HepG2 (cell line): ENCODE measurements around the gene MACROD2. TPM values are rescaled to one million over a fixed set of nuclear protein-coding genes. Genes with fewer than 3 reads are reported as not detected.

Source experiments
- ATAC-seq: fragments of 200-7000 bp; cut with Tn5 transposase; 3 replicates; pipeline ENCODE4 v1.9.1; 2020; ENCODE audit warnings: mild to moderate bottlenecking, moderate library complexity
- BruUV-seq: library from RNA; stranded (reverse); fragments of 400-500 nt; replicated peaks from 2 replicates; lab custom pipeline; 2021; lab: Mats Ljungman, UMichigan
- CTCF ChIA-PET: fragments of 300-600 bp; formaldehyde crosslinking; extraction: SDS; loops from one replicate; lab custom pipeline; 2021; ENCODE audit warnings: low total read pairs, inconsistent platforms, low intra/inter-chr PET ratio; lab: Yijun Ruan, JAX
- POLR2A ChIA-PET: fragments of 350-600 bp; sonication (Branson Sonifier 250); formaldehyde crosslinking; loops from one replicate; lab custom pipeline; 2020; ENCODE audit warnings: antibody characterized with exemption, inconsistent platforms; lab: Yijun Ruan, JAX
- DNase-seq: peaks from one replicate; pipeline ENCODE4 v3.0.0-alpha.2; 2015; ENCODE audit warnings: low spot score
- FAIRE-seq: peaks from 3 replicates; lab custom pipeline; 2011; peaks lifted over from hg19 to GRCh38; lab: Jason Lieb, UNC
- H2AFZ ChIP-seq: one replicate; pipeline ENCODE4 v1.6.1; 2011; ENCODE audit warnings: low read length, inconsistent platforms
- H3K27ac ChIP-seq: fragments of 300-600 bp; 3 replicates; pipeline ENCODE4 v1.8.0; 2011; ENCODE audit warnings: mixed run types, mild to moderate bottlenecking, mixed read lengths, low read length, inconsistent platforms; ENCODE audit not compliant: insufficient read depth; ENCODE audit errors: extremely low read length
- H3K27me3 ChIP-seq, 2 experiments: fragments of 200-600 bp in 1 of 2; 2 replicates in 1 of 2; 3 replicates in 1 of 2; pipeline versions ENCODE4 v1.6.0 to v1.8.0; 2011; ENCODE audit warnings: low read length in 2 of 2, mild to moderate bottlenecking in 2 of 2, moderate library complexity in 2 of 2, inconsistent platforms in 1 of 2; ENCODE audit not compliant: insufficient read depth in 2 of 2, control insufficient read depth in 1 of 2
- H3K36me3 ChIP-seq, 2 experiments: fragments of 200-600 bp in 1 of 2; replicated peaks in 1 of 2; 2 replicates in 1 of 2; 3 replicates in 1 of 2; pipeline versions ENCODE4 v1.5.1 to v1.8.0; 2011; ENCODE audit warnings: low read length in 2 of 2, inconsistent platforms in 1 of 2; ENCODE audit not compliant: insufficient read depth in 2 of 2, control insufficient read depth in 1 of 2
- H3K4me1 ChIP-seq: 2 replicates; pipeline ENCODE4 v1.5.1; 2012; ENCODE audit warnings: low read length, inconsistent platforms; ENCODE audit not compliant: insufficient read depth
- H3K4me2 ChIP-seq: 2 replicates; pipeline ENCODE4 v1.6.0; 2011; ENCODE audit warnings: low read depth, low read length, inconsistent platforms
- H3K4me3 ChIP-seq, 3 experiments: fragments of 200-600 bp in 1 of 3; sonication (generic), shearing (Covaris generic) in 1 of 3; replicated peaks in 1 of 3; 2 replicates each; pipeline ENCODE4 v1.5.1; 2011 to 2016; ENCODE audit warnings: low read length in 3 of 3, inconsistent platforms in 2 of 3, low read depth in 2 of 3, mild to moderate bottlenecking in 2 of 3, control low read depth in 1 of 3, mixed read lengths in 1 of 3; ENCODE audit not compliant: insufficient read depth in 1 of 3
- H3K79me2 ChIP-seq: one replicate; pipeline ENCODE4 v1.6.1; 2011; ENCODE audit warnings: low read length, inconsistent platforms; ENCODE audit not compliant: insufficient read depth
- H3K9ac ChIP-seq: 2 replicates; pipeline ENCODE4 v1.6.0; 2011; ENCODE audit warnings: mild to moderate bottlenecking, low read depth, low read length, inconsistent platforms; ENCODE audit not compliant: insufficient read depth
- H3K9me3 ChIP-seq: 2 replicates; pipeline ENCODE4 v1.5.1; 2012; ENCODE audit warnings: mild to moderate bottlenecking, low read length
- H4K20me1 ChIP-seq: 2 replicates; pipeline ENCODE4 v1.6.0; 2011; ENCODE audit warnings: inconsistent platforms, mild to moderate bottlenecking, low read length, moderate library complexity; ENCODE audit not compliant: insufficient read depth
- FOXA3 ChIP-seq: IDR thresholded peaks from 2 replicates; pipeline ENCODE4 v1.6.1; 2016; ENCODE audit warnings: missing genetic modification reagents, missing compliant biosample characterization
- HIVEP1 ChIP-seq: sonication (generic); formaldehyde crosslinking; IDR thresholded peaks from 2 replicates; pipeline ENCODE4 v1.4.0; 2020; ENCODE audit warnings: mild to moderate bottlenecking, missing genetic modification reagents
- KLF11 ChIP-seq: IDR thresholded peaks from 2 replicates; pipeline ENCODE4 v1.6.1; 2016; ENCODE audit warnings: missing compliant biosample characterization
- LCORL ChIP-seq, 2 experiments: fragments of 450-650 bp in 1 of 2; sonication (generic) in 1 of 2; formaldehyde crosslinking in 1 of 2; IDR thresholded peaks; 2 replicates each; pipeline versions ENCODE4 v1.5.0 to v1.6.1; 2017 to 2020; ENCODE audit warnings: antibody characterized with exemption in 1 of 2, missing genetic modification reagents in 1 of 2
- MXD1 ChIP-seq: sonication (generic); formaldehyde crosslinking; IDR thresholded peaks from 2 replicates; pipeline ENCODE4 v1.4.0; 2020; ENCODE audit warnings: mild to moderate bottlenecking, missing genetic modification reagents
- POLR2A ChIP-seq, 2 experiments: IDR thresholded peaks; 2 replicates each; pipeline ENCODE4 v1.6.1; 2011; ENCODE audit warnings: low read depth in 2 of 2, low read length in 2 of 2, mild to moderate bottlenecking in 1 of 2, moderate library complexity in 1 of 2; ENCODE audit not compliant: insufficient read depth in 1 of 2
- RAD51 ChIP-seq: fragments of 450-650 bp; IDR thresholded peaks from 2 replicates; pipeline ENCODE4 v1.6.1; 2016; ENCODE audit warnings: borderline replicate concordance
- SAFB2 ChIP-seq: sonication (generic); formaldehyde crosslinking; IDR thresholded peaks from 2 replicates; pipeline ENCODE4 v1.5.1; 2020; ENCODE audit warnings: missing genetic modification reagents, low read depth, mild to moderate bottlenecking, borderline replicate concordance
- SSRP1 ChIP-seq: IDR thresholded peaks from 2 replicates; pipeline ENCODE4 v1.6.1; 2016; ENCODE audit warnings: control low read depth
- THAP9 ChIP-seq: sonication (generic); formaldehyde crosslinking; IDR thresholded peaks from 2 replicates; pipeline ENCODE4; 2020; ENCODE audit warnings: missing genetic modification reagents, mild to moderate bottlenecking, borderline replicate concordance
- ZKSCAN1 ChIP-seq: fragments of 150-350 bp; IDR thresholded peaks from 2 replicates; pipeline ENCODE4 v1.6.1; 2014; ENCODE audit warnings: low read length
- ZMAT3 ChIP-seq: sonication (generic); formaldehyde crosslinking; conservative IDR thresholded peaks from 2 replicates; pipeline ENCODE4 v1.7.0; 2021; ENCODE audit warnings: missing genetic modification reagents
- ZNF552 ChIP-seq: sonication (generic); formaldehyde crosslinking; IDR thresholded peaks from 2 replicates; pipeline ENCODE4 v1.9.0; 2022; ENCODE audit warnings: missing genetic modification reagents, mild to moderate bottlenecking, borderline replicate concordance
- ZNF563 ChIP-seq: sonication (generic); formaldehyde crosslinking; IDR thresholded peaks from 2 replicates; pipeline ENCODE4 v1.8.0; 2022; ENCODE audit warnings: mild to moderate bottlenecking, moderate library complexity, missing genetic modification reagents
- ZNF619 ChIP-seq: sonication (generic); formaldehyde crosslinking; IDR thresholded peaks from 2 replicates; pipeline ENCODE4 v1.4.0; 2020; ENCODE audit warnings: mild to moderate bottlenecking, missing genetic modification reagents
- ZNF737 ChIP-seq: sonication (generic); formaldehyde crosslinking; IDR thresholded peaks from 2 replicates; pipeline ENCODE4 v1.5.0; 2020; ENCODE audit warnings: missing genetic modification reagents, mild to moderate bottlenecking, borderline replicate concordance
- ZNF780A ChIP-seq: sonication (generic); formaldehyde crosslinking; IDR thresholded peaks from 2 replicates; pipeline ENCODE4 v1.8.0; 2022; ENCODE audit warnings: mild to moderate bottlenecking, missing genetic modification reagents, moderate library complexity
- ZNF784 ChIP-seq: sonication (generic); formaldehyde crosslinking; IDR thresholded peaks from 2 replicates; pipeline ENCODE4 v1.5.1; 2020; ENCODE audit warnings: missing genetic modification reagents, mild to moderate bottlenecking, borderline replicate concordance
- WGBS: methylation state at CpG from one replicate; pipeline ENCODE4 v1.1.6; 2017; ENCODE audit warnings: low lambda C conversion rate; 5-methylcytosine and 5-hydroxymethylcytosine counted together
- in situ Hi-C: cut with HindIII; loops from 2 replicates; pipeline ENCODE4 v1.10.0; 2017; ENCODE audit warnings: low pct_unique_long_range_greater_than_20kb; ENCODE audit not compliant: extremely low pct_ligation_motif_present
- intact Hi-C: fragments of 100-400 bp; cut with micrococcal nuclease; formaldehyde crosslinking; loops from one replicate; pipeline ENCODE4 v1.10.0; 2022; ENCODE audit not compliant: unreplicated experiment
- polyA plus RNA-seq, 8 experiments: library from polyadenylated mRNA; depleted of rRNA in 3 of 8; stranded (reverse) in 7 of 8; unstranded in 1 of 8; fragments of >200 nt; fragmentation: Illumina TruSeq in 4 of 8; extraction: Trizol in 4 of 8; gene quantifications; 2 replicates each; pipeline versions ENCODE4 v1.2.1 to v1.2.3, GENCODE V29; 2011 to 2016; ENCODE audit warnings: low read depth in 4 of 8, missing spikeins in 1 of 8, mixed read lengths in 1 of 8; ENCODE audit not compliant: insufficient read depth in 1 of 8
- total RNA-seq, 5 experiments: library from RNA; depleted of rRNA; stranded (reverse); fragments of >200 nt; fragmentation: Illumina TruSeq; extraction: Trizol; gene quantifications; 2 replicates each; pipeline ENCODE4 v1.2.3, GENCODE V29; 2016; ENCODE audit warnings: low read depth in 1 of 5
- TF ChIP-seq, protein P1 (sequence below): sonication (generic); formaldehyde crosslinking; IDR thresholded peaks from 2 replicates; pipeline ENCODE4 v1.5.0; 2020; ENCODE audit warnings: missing genetic modification reagents, mild to moderate bottlenecking, borderline replicate concordance

Gene MACROD2
- total and polyA plus RNA-seq, 2 of the 13 experiments (the other 11 are each of a cell fraction or from before 2014, with no cell fraction given), result 0.13 to 0.51 TPM

GRCh38 chr20:15317546-15318232, 1322.4 kb downstream of the MACROD2 start:
- Histone ChIP-seq H4K20me1 (no peaks in the 10 kb centered on the region), H3K9ac (no peak overlapping the region), H3K4me3 (no peak overlapping the region), H3K79me2 (no peaks in the 10 kb centered on the region), H3K4me1 (no peaks in the 10 kb centered on the region), H3K9me3 (peaks cover 80% of the 10 kb centered on the region), H3K36me3 (no peaks in the 10 kb centered on the region), H3K27me3 (no peaks in the 10 kb centered on the region), H3K27ac (no peak overlapping the region), H3K4me2 (no peak overlapping the region), H2AFZ (no peak overlapping the region)
- WGBS, result 1% methylated on average over 2 of the region's 2 CpGs
- TF ChIP-seq HIVEP1 (CRISPR knock-in tag), result no peak
- no peak for TF ChIP-seq POLR2A (IDR thresholded peaks at IDR 0.05; ENCODE audit: insufficient read depth in 1 of 2, low read depth in 2 of 2, low read length in 2 of 2)
- TF ChIP-seq ZNF552 (CRISPR knock-in tag), result no peak
- TF ChIP-seq MXD1 (CRISPR knock-in tag), result no peak
- no peak for TF ChIP-seq ZNF563 (CRISPR knock-in tag)
- TF ChIP-seq ZKSCAN1, result no peak
- TF ChIP-seq ZNF784 (CRISPR knock-in tag), result no peak
- TF ChIP-seq ZNF780A (CRISPR knock-in tag), result no peak
- no peak for TF ChIP-seq ZNF737 (CRISPR knock-in tag)
- TF ChIP-seq LCORL (IDR thresholded peaks at IDR 0.05), result no peak
- TF ChIP-seq LCORL (CRISPR knock-in tag; IDR thresholded peaks at IDR 0.05), result no peak
- no peak for TF ChIP-seq SSRP1 (CRISPR knock-in tag)
- TF ChIP-seq SAFB2 (CRISPR knock-in tag), result no peak
- no peak for TF ChIP-seq RAD51
- TF ChIP-seq, protein P1, sequence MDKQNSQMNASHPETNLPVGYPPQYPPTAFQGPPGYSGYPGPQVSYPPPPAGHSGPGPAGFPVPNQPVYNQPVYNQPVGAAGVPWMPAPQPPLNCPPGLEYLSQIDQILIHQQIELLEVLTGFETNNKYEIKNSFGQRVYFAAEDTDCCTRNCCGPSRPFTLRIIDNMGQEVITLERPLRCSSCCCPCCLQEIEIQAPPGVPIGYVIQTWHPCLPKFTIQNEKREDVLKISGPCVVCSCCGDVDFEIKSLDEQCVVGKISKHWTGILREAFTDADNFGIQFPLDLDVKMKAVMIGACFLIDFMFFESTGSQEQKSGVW (CRISPR knock-in tag), result no peak
- no peak for TF ChIP-seq THAP9 (CRISPR knock-in tag)
- TF ChIP-seq FOXA3, result no peak
- no peak for TF ChIP-seq ZNF619 (CRISPR knock-in tag)
- TF ChIP-seq ZMAT3, result no peak
- no peak for TF ChIP-seq KLF11
- BruUV-seq, result no TSS peak
- ChIA-PET POLR2A (no interaction called here), CTCF (no interaction called here)
- intact Hi-C loops (no loop called here), in situ Hi-C loops (no loop called here)
- no peak for FAIRE-seq
- ATAC-seq, result no peak
- no peak for DNase-seq
